GM03348 (cell line): Measurements from ENCODE around the gene ZFR.
"Not testable (repeated sequence)": the region's sequence is repeated elsewhere in the genome, so short reads cannot be mapped to it uniquely, and the experiment has no call there.

Experiments
- DNase-seq: peaks from one replicate; pipeline ENCODE4 v3.0.0; 2012; ENCODE audit warnings: low spot score

The ZFR gene

GRCh38 chr5:32444431-32445286, at the start of gene ZFR:
Gene ZFR (minus strand): TSS chr5:32444740. CDS start chr5:32444658, 82 bp downstream.
- DNase-seq = peak; percentile 99

GRCh38 chr5:32490972-32491557, 46.5 kb upstream of the ZFR start:
- DNase-seq = no peak

- DNase-seq = peak; percentile 84
These were observed 45.4 kb upstream of the ZFR start for GRCh38 chr5:32489791-32490562.

GRCh38 chr5:32487424-32487823, 42.9 kb upstream of the ZFR start:
- no peak for DNase-seq

GRCh38 chr5:32487008-32487407, 42.5 kb upstream of the ZFR start:
- no peak for DNase-seq

- DNase-seq = no peak
These were observed 37.7 kb upstream of the ZFR start for GRCh38 chr5:32482193-32482592.

- no peak for DNase-seq
These were observed 34.6 kb upstream of the ZFR start for GRCh38 chr5:32479096-32479495.

- no peak for DNase-seq
These were observed 32.4 kb upstream of the ZFR start for GRCh38 chr5:32476891-32477290.

GRCh38 chr5:32475334-32476097, 31.0 kb upstream of the ZFR start:
- no peak for DNase-seq

GRCh38 chr5:32474209-32474854, 29.8 kb upstream of the ZFR start:
- no peak for DNase-seq

GRCh38 chr5:32473072-32473471, 28.5 kb upstream of the ZFR start:
- no peak for DNase-seq

GRCh38 chr5:32471784-32472183, 27.2 kb upstream of the ZFR start:
- no peak for DNase-seq

GRCh38 chr5:32465076-32465475, 20.5 kb upstream of the ZFR start:
- DNase-seq = no peak

GRCh38 chr5:32462618-32463017, 18.1 kb upstream of the ZFR start:
- DNase-seq = peak; percentile 72

GRCh38 chr5:32461441-32462120, 17.0 kb upstream of the ZFR start:
- DNase-seq = peak; percentile 19

- no peak for DNase-seq
These were observed 16.2 kb upstream of the ZFR start for GRCh38 chr5:32460702-32461101.

GRCh38 chr5:32458880-32459495, 14.4 kb upstream of the ZFR start:
- no peak for DNase-seq

GRCh38 chr5:32455311-32455710, 10.8 kb upstream of the ZFR start:
- DNase-seq = no peak

- no peak for DNase-seq
These were observed 10.3 kb upstream of the ZFR start for GRCh38 chr5:32454821-32455220.

- DNase-seq = no peak
These were observed 9.4 kb upstream of the ZFR start for GRCh38 chr5:32453916-32454315.

- not testable (repeated sequence) for DNase-seq
These were observed 7.8 kb upstream of the ZFR start for GRCh38 chr5:32452316-32452715.
